HG03432 (cell line): ENCODE measurements around the gene AGBL5.
A peak's percentile ranks its signal among the peaks of the same experiment; 100 is the strongest.

ENCODE experiments used
- ATAC-seq: cut with Tn5 transposase; IDR thresholded peaks from one replicate; pipeline ENCODE4 v1.9.1; 2021; ENCODE audit warnings: mild to moderate bottlenecking, moderate library complexity; ENCODE audit not compliant: unreplicated experiment

Gene AGBL5

GRCh38 chr2:27076323-27076722, 24.9 kb downstream of the AGBL5 start:
- ATAC-seq, result no peak

- ATAC-seq, result no peak
Observed at GRCh38 chr2:27077231-27077630, 25.8 kb downstream of the AGBL5 start.

- ATAC-seq, result no peak
Observed at GRCh38 chr2:27078267-27079194, 27.1 kb downstream of the AGBL5 start, which contains the start of gene EMILIN1. TSS of gene EMILIN1 (plus strand) at chr2:27078615. CDS start at chr2:27079066, 451 bp downstream.

- ATAC-seq, result no peak
Observed at GRCh38 chr2:27079233-27080139, 28.0 kb downstream of the AGBL5 start.

GRCh38 chr2:27080140-27080469, 28.6 kb downstream of the AGBL5 start:
- ATAC-seq, result no peak

- no peak for ATAC-seq
Observed at GRCh38 chr2:27080603-27080936, 29.1 kb downstream of the AGBL5 start.

GRCh38 chr2:27081984-27082772, 30.7 kb downstream of the AGBL5 start:
- ATAC-seq, result no peak

- ATAC-seq, result no peak
Observed at GRCh38 chr2:27082773-27083409, 31.4 kb downstream of the AGBL5 start.

- ATAC-seq, result no peak
Observed at GRCh38 chr2:27083410-27084296, 32.2 kb downstream of the AGBL5 start.

- no peak for ATAC-seq
Observed at GRCh38 chr2:27084297-27085061, 33.0 kb downstream of the AGBL5 start.

- ATAC-seq, result no peak
Observed at GRCh38 chr2:27085062-27085672, 33.7 kb downstream of the AGBL5 start.

- peak; percentile 10 for ATAC-seq
Observed at GRCh38 chr2:27085673-27086089, 34.2 kb downstream of the AGBL5 start.

- ATAC-seq, result peak; percentile 83
Observed at GRCh38 chr2:27086090-27086723, 34.7 kb downstream of the AGBL5 start.

- ATAC-seq, result peak; percentile 17
Observed at GRCh38 chr2:27086724-27087593, 35.5 kb downstream of the AGBL5 start, which contains the start of gene KHK. TSS of gene KHK (plus strand) at chr2:27086772. CDS start at chr2:27087260, 488 bp downstream.

- ATAC-seq, result no peak
Observed at GRCh38 chr2:27087823-27088410, 36.4 kb downstream of the AGBL5 start.

- no peak for ATAC-seq
Observed at GRCh38 chr2:27088634-27089033, 37.2 kb downstream of the AGBL5 start.
